Activated T-cell treated with anti-CD3 and anti-CD28 coated beads, Interleukin-2, amount 50 U/mL, for 24 hours (primary cell): Measurements from ENCODE around the gene THBD.

Experiments
- DNase-seq: peaks from one replicate; pipeline ENCODE4 v3.0.0-alpha.2; 2020
- H3K27ac Mint-ChIP-seq: 2 replicates; pipeline ENCODE4 v1.8.0; 2020; ENCODE audit warnings: mild to moderate bottlenecking, mixed read lengths
- H3K27me3 Mint-ChIP-seq: 2 replicates; pipeline ENCODE4 v1.8.0; 2020; ENCODE audit warnings: mixed read lengths
- H3K36me3 Mint-ChIP-seq: 2 replicates; pipeline ENCODE4 v1.8.0; 2020; ENCODE audit warnings: low read depth, mixed read lengths
- H3K4me1 Mint-ChIP-seq: 2 replicates; pipeline ENCODE4 v1.8.0; 2020; ENCODE audit warnings: low read depth, mixed read lengths
- H3K4me3 Mint-ChIP-seq: 2 replicates; pipeline ENCODE4 v1.8.0; 2020; ENCODE audit warnings: mild to moderate bottlenecking, moderate library complexity, mixed read lengths
- H3K9me3 Mint-ChIP-seq: 2 replicates; pipeline ENCODE4 v1.8.0; 2020; ENCODE audit warnings: mixed read lengths

The THBD gene

GRCh38 chr20:23007886-23008655, 41.4 kb downstream of the THBD start:
- no peaks in the 10 kb centered on the region for H3K9me3 Mint-ChIP-seq
- no peaks in the 10 kb centered on the region for H3K4me1 Mint-ChIP-seq
- H3K27ac Mint-ChIP-seq = no peak overlapping the region
- H3K27me3 Mint-ChIP-seq = no peaks in the 10 kb centered on the region
- H3K36me3 Mint-ChIP-seq = no peaks in the 10 kb centered on the region
- no peak overlapping the region for H3K4me3 Mint-ChIP-seq
- no peak for DNase-seq

GRCh38 chr20:23007462-23007861, 42.0 kb downstream of the THBD start:
- H3K4me1 Mint-ChIP-seq = no peaks in the 10 kb centered on the region
- H3K27me3 Mint-ChIP-seq = no peaks in the 10 kb centered on the region
- DNase-seq = no peak
- no peaks in the 10 kb centered on the region for H3K36me3 Mint-ChIP-seq
- H3K27ac Mint-ChIP-seq = no peak overlapping the region
- H3K9me3 Mint-ChIP-seq = no peaks in the 10 kb centered on the region
- no peak overlapping the region for H3K4me3 Mint-ChIP-seq

- no peaks in the 10 kb centered on the region for H3K4me1 Mint-ChIP-seq
- H3K27ac Mint-ChIP-seq = no peak overlapping the region
- DNase-seq = no peak
- H3K9me3 Mint-ChIP-seq = no peaks in the 10 kb centered on the region
- no peak overlapping the region for H3K4me3 Mint-ChIP-seq
- no peaks in the 10 kb centered on the region for H3K36me3 Mint-ChIP-seq
- H3K27me3 Mint-ChIP-seq = no peaks in the 10 kb centered on the region
Measured at GRCh38 chr20:23005776-23006175, 43.7 kb downstream of the THBD start.

- H3K36me3 Mint-ChIP-seq = no peaks in the 10 kb centered on the region
- no peaks in the 10 kb centered on the region for H3K9me3 Mint-ChIP-seq
- no peak for DNase-seq
- H3K4me3 Mint-ChIP-seq = no peak overlapping the region
- no peaks in the 10 kb centered on the region for H3K27me3 Mint-ChIP-seq
- H3K27ac Mint-ChIP-seq = no peak overlapping the region
- no peaks in the 10 kb centered on the region for H3K4me1 Mint-ChIP-seq
Measured at GRCh38 chr20:23003881-23004460, 45.5 kb downstream of the THBD start.

GRCh38 chr20:23003077-23003635, 46.3 kb downstream of the THBD start:
- H3K27ac Mint-ChIP-seq = no peak overlapping the region
- H3K36me3 Mint-ChIP-seq = no peaks in the 10 kb centered on the region
- no peak overlapping the region for H3K4me3 Mint-ChIP-seq
- no peaks in the 10 kb centered on the region for H3K4me1 Mint-ChIP-seq
- no peaks in the 10 kb centered on the region for H3K27me3 Mint-ChIP-seq
- no peak for DNase-seq
- no peaks in the 10 kb centered on the region for H3K9me3 Mint-ChIP-seq

GRCh38 chr20:23002276-23002675, 47.2 kb downstream of the THBD start:
- Mint-ChIP-seq H3K27me3 (no peaks in the 10 kb centered on the region), H3K36me3 (no peaks in the 10 kb centered on the region), H3K27ac (no peak overlapping the region), H3K9me3 (no peaks in the 10 kb centered on the region), H3K4me3 (no peak overlapping the region), H3K4me1 (no peaks in the 10 kb centered on the region)
- no peak for DNase-seq

GRCh38 chr20:23000232-23000947, 49.1 kb downstream of the THBD start:
- peaks cover 4% of the 10 kb centered on the region for H3K27me3 Mint-ChIP-seq
- H3K4me3 Mint-ChIP-seq = no peak overlapping the region
- DNase-seq = no peak
- H3K27ac Mint-ChIP-seq = no peak overlapping the region
- H3K9me3 Mint-ChIP-seq = no peaks in the 10 kb centered on the region
- no peaks in the 10 kb centered on the region for H3K36me3 Mint-ChIP-seq
- H3K4me1 Mint-ChIP-seq = no peaks in the 10 kb centered on the region

- Mint-ChIP-seq H3K36me3 (no peaks in the 10 kb centered on the region), H3K4me1 (no peaks in the 10 kb centered on the region), H3K4me3 (no peak overlapping the region), H3K9me3 (no peaks in the 10 kb centered on the region), H3K27me3 (peaks cover 4% of the 10 kb centered on the region), H3K27ac (no peak overlapping the region)
- DNase-seq = no peak
Measured at GRCh38 chr20:22999756-23000155, 49.7 kb downstream of the THBD start.

GRCh38 chr20:22998476-22998875, 51.0 kb downstream of the THBD start:
- Mint-ChIP-seq H3K4me1 (no peaks in the 10 kb centered on the region), H3K9me3 (no peaks in the 10 kb centered on the region), H3K27me3 (peaks cover 4% of the 10 kb centered on the region), H3K36me3 (no peaks in the 10 kb centered on the region), H3K4me3 (no peak overlapping the region), H3K27ac (no peak overlapping the region)
- DNase-seq = no peak

- no peak for DNase-seq
- no peaks in the 10 kb centered on the region for H3K4me1 Mint-ChIP-seq
- peaks cover 2% of the 10 kb centered on the region for H3K9me3 Mint-ChIP-seq
- no peak overlapping the region for H3K27ac Mint-ChIP-seq
- no peak overlapping the region for H3K4me3 Mint-ChIP-seq
- H3K27me3 Mint-ChIP-seq = peaks cover 4% of the 10 kb centered on the region
- H3K36me3 Mint-ChIP-seq = no peaks in the 10 kb centered on the region
Measured at GRCh38 chr20:22995923-22996322, 53.5 kb downstream of the THBD start.
